Measurements from ENCODE around the gene D2HGDH. TPM values are rescaled to one million over a fixed set of nuclear protein-coding genes. Genes with fewer than 3 reads are reported as not detected.

The D2HGDH gene
- total RNA-seq, 1 experiment from 2014 or later = 10.0 TPM

- WGBS (ENCODE audit: extremely low coverage, insufficient read length, low lambda C conversion rate) = no CpG with 5 or more reads among the region's 16 CpGs
These were observed 9.2 kb downstream of the D2HGDH start for GRCh38 chr2:241743620-241744019.

More at GRCh38 chr2:241743620-241744019, 9.2 kb downstream of the D2HGDH start:
- Histone ChIP-seq H2AK5ac (ENCODE audit: insufficient read length, low read length) (no peak overlapping the region), H4K8ac (replicated peaks; ENCODE audit: insufficient read length, low read depth, low read length) (no peak overlapping the region), H4K20me1 (ENCODE audit: control insufficient read depth, insufficient read depth, insufficient read length) (no peaks in the 10 kb centered on the region), H2AFZ (ENCODE audit: low read length) (no peak overlapping the region), H3K23ac (ENCODE audit: insufficient read length, low read depth, low read length) (no peak overlapping the region), H3K4ac (ENCODE audit: low read depth, low read length) (no peak overlapping the region), H3T11ph (ENCODE audit: low read length) (no peak overlapping the region), H3K27ac (ENCODE audit: insufficient read length, low read depth, low read length) (no peak overlapping the region), H3K56ac (ENCODE audit: insufficient read length, low read depth, low read length) (no peak overlapping the region), H3K9ac (ENCODE audit: extremely low read depth, insufficient read length, low read length) (no peak overlapping the region), H3K4me1 (ENCODE audit: insufficient read depth, low read length) (no peaks in the 10 kb centered on the region), H2BK120ac (ENCODE audit: low read depth, low read length, poor library complexity, severe bottlenecking) (no peak overlapping the region), H4K91ac (ENCODE audit: insufficient read length, low read depth, low read length) (no peak overlapping the region), H3K14ac (ENCODE audit: insufficient read depth, low read length) (no peak overlapping the region), H2BK5ac (ENCODE audit: insufficient read length, low read length) (no peak overlapping the region), H3K18ac (ENCODE audit: insufficient read length, low read depth, low read length) (no peak overlapping the region), H2BK12ac (ENCODE audit: insufficient read length, low read depth, low read length) (no peak overlapping the region), H2BK15ac (ENCODE audit: low read depth, low read length) (no peak overlapping the region), H3K4me2 (ENCODE audit: insufficient read depth, insufficient read length, low read length) (no peak overlapping the region), H3K23me2 (ENCODE audit: insufficient read length, low read depth, low read length, poor library complexity, severe bottlenecking) (no peaks in the 10 kb centered on the region), H3K27me3 (ENCODE audit: insufficient read depth, low read length) (no peaks in the 10 kb centered on the region), H3K79me2 (ENCODE audit: insufficient read depth, low read length) (no peaks in the 10 kb centered on the region), H4K5ac (ENCODE audit: insufficient read length, low read depth, low read length) (no peak overlapping the region), H3K9me3 (ENCODE audit: control insufficient read depth, low read depth, low read length) (no peaks in the 10 kb centered on the region), H3K79me1 (ENCODE audit: insufficient read depth, low read depth, low read length, poor library complexity, severe bottlenecking) (no peaks in the 10 kb centered on the region), H2BK20ac (ENCODE audit: low read depth, low read length, poor library complexity, severe bottlenecking) (no peak overlapping the region)
- H3K27ac Mint-ChIP-seq = peak overlapping the region in 1 of 3 experiments; percentile 53; a peak in 1 of 7 replicates
- no peak overlapping the region for H3K4me3 Mint-ChIP-seq
- H3K27me3 Mint-ChIP-seq (ENCODE audit: low read depth) = no peaks in the 10 kb centered on the region
- no peaks in the 10 kb centered on the region; a peak in 2 of 5 replicates for H3K9me3 Mint-ChIP-seq
- TF ChIP-seq CTCF (conservative IDR thresholded peaks at IDR 0.05) = no peak
- no peaks in the 10 kb centered on the region for H3K4me1 Mint-ChIP-seq
- H3K36me3 Mint-ChIP-seq (ENCODE audit: insufficient read depth in 1 of 3, low read depth in 3 of 3) = peaks cover 16 to 28% (median 25%) of the 10 kb centered on the region in 3 experiments; a peak in 6 of 7 replicates
- DNase-seq = no peak
